ENCODE results near the gene FBXO7. TPM values are rescaled to one million over a fixed set of nuclear protein-coding genes. Genes with fewer than 3 reads are reported as not detected.

Gene FBXO7
- total and polyA plus RNA-seq, 2 experiments from 2014 or later = 38.6 to 68.5 TPM

- H3K27me3 ChIP-seq (ENCODE audit: insufficient read depth) = no peaks in the 10 kb centered on the region
- H3K36me3 ChIP-seq (ENCODE audit: insufficient read depth) = peaks cover 12% of the 10 kb centered on the region; the same call in 1 of the 2 replicates
- Mint-ChIP-seq H3K27ac (no peak overlapping the region), H3K36me3 (ENCODE audit: low read depth) (peaks cover 31% of the 10 kb centered on the region), H3K9me3 (no peaks in the 10 kb centered on the region), H3K27me3 (ENCODE audit: insufficient read depth, low read depth, poor library complexity) (no peaks in the 10 kb centered on the region), H3K4me3 (no peak overlapping the region), H3K4me1 (no peaks in the 10 kb centered on the region)
- TF ChIP-seq, protein P1, sequence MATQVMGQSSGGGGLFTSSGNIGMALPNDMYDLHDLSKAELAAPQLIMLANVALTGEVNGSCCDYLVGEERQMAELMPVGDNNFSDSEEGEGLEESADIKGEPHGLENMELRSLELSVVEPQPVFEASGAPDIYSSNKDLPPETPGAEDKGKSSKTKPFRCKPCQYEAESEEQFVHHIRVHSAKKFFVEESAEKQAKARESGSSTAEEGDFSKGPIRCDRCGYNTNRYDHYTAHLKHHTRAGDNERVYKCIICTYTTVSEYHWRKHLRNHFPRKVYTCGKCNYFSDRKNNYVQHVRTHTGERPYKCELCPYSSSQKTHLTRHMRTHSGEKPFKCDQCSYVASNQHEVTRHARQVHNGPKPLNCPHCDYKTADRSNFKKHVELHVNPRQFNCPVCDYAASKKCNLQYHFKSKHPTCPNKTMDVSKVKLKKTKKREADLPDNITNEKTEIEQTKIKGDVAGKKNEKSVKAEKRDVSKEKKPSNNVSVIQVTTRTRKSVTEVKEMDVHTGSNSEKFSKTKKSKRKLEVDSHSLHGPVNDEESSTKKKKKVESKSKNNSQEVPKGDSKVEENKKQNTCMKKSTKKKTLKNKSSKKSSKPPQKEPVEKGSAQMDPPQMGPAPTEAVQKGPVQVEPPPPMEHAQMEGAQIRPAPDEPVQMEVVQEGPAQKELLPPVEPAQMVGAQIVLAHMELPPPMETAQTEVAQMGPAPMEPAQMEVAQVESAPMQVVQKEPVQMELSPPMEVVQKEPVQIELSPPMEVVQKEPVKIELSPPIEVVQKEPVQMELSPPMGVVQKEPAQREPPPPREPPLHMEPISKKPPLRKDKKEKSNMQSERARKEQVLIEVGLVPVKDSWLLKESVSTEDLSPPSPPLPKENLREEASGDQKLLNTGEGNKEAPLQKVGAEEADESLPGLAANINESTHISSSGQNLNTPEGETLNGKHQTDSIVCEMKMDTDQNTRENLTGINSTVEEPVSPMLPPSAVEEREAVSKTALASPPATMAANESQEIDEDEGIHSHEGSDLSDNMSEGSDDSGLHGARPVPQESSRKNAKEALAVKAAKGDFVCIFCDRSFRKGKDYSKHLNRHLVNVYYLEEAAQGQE (IDR thresholded peaks at IDR 0.05; ENCODE audit: unreplicated experiment) = no peak
- TF ChIP-seq CTCF (conservative IDR thresholded peaks at IDR 0.05; ENCODE audit: low read depth in 2 of 2) (no peak), POLR2AphosphoS5 (IDR thresholded peaks at IDR 0.05; ENCODE audit: low read depth) (no peak)
- H3K4me1 ChIP-seq (ENCODE audit: insufficient read depth) = no peaks in the 10 kb centered on the region
- no peaks in the 10 kb centered on the region for H3K79me2 ChIP-seq (replicated peaks; ENCODE audit: insufficient read depth)
- ATAC-seq (no peak), DNase-seq (ENCODE audit: low spot score) (no peak)
- no peak overlapping the region for H3K27ac ChIP-seq (ENCODE audit: low read depth)
- no peak overlapping the region for H3K4me3 ChIP-seq
- H2AFZ ChIP-seq = no peak overlapping the region
- H3F3A ChIP-seq (replicated peaks; ENCODE audit: low read depth) = no peaks in the 10 kb centered on the region
- H3K4me2 ChIP-seq = no peak overlapping the region
- H4K20me1 ChIP-seq (replicated peaks; ENCODE audit: insufficient read depth) = peaks cover 10% of the 10 kb centered on the region
- H3K9me2 ChIP-seq (ENCODE audit: insufficient read depth) = no peaks in the 10 kb centered on the region
Observed at GRCh38 chr22:32490279-32490678, 15.7 kb downstream of the FBXO7 start.

DNA sequence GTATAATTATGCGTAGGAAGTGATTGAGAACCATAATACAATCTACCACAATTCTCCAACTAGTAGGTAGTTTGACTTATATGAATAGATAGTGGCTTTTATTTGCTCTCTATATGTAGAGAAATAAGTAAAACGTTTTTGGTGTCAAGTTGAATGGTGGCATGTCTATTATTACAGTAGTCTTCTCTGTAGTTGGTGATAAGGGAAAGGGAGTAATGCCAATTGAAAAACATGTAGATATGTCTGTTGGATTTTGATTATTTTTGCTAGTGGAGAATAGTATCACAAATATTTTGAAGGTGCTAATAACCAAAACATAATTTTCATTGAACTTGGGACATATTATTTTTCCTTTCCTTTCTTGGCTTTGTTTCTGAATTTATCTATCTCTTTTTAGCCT, 17.5 kb downstream of the FBXO7 start:
- DNase-seq (ENCODE audit: low spot score) (no peak), ATAC-seq (no peak)
- no peaks in the 10 kb centered on the region for H3K4me1 ChIP-seq (ENCODE audit: insufficient read depth)
- Mint-ChIP-seq H3K9me3 (no peaks in the 10 kb centered on the region), H3K27me3 (ENCODE audit: insufficient read depth, low read depth, poor library complexity) (no peaks in the 10 kb centered on the region), H3K4me1 (no peaks in the 10 kb centered on the region), H3K27ac (no peak overlapping the region), H3K36me3 (ENCODE audit: low read depth) (peaks cover 38% of the 10 kb centered on the region), H3K4me3 (no peak overlapping the region)
- H3K4me2 ChIP-seq = no peak overlapping the region
- no peaks in the 10 kb centered on the region for H3F3A ChIP-seq (replicated peaks; ENCODE audit: low read depth)
- no peaks in the 10 kb centered on the region for H3K79me2 ChIP-seq (replicated peaks; ENCODE audit: insufficient read depth)
- H3K27me3 ChIP-seq (ENCODE audit: insufficient read depth) = no peaks in the 10 kb centered on the region
- H3K27ac ChIP-seq (ENCODE audit: low read depth) = no peak overlapping the region
- H3K9me2 ChIP-seq (ENCODE audit: insufficient read depth) = no peaks in the 10 kb centered on the region
- no peak overlapping the region for H3K4me3 ChIP-seq
- peaks cover 18% of the 10 kb centered on the region for H3K36me3 ChIP-seq (ENCODE audit: insufficient read depth)
- H2AFZ ChIP-seq = no peak overlapping the region
- H4K20me1 ChIP-seq (replicated peaks; ENCODE audit: insufficient read depth) = peaks cover 3% of the 10 kb centered on the region; the same call in 1 of the 2 replicates
- TF ChIP-seq NANOG (IDR thresholded peaks at IDR 0.05; ENCODE audit: borderline replicate concordance) = no peak
- TF ChIP-seq ZNF331 (CRISPR knock-in tag; IDR thresholded peaks at IDR 0.05; ENCODE audit: low read depth) = no peak
- no peak for TF ChIP-seq POLR2AphosphoS5 (IDR thresholded peaks at IDR 0.05; ENCODE audit: low read depth)
- TF ChIP-seq, protein P2, sequence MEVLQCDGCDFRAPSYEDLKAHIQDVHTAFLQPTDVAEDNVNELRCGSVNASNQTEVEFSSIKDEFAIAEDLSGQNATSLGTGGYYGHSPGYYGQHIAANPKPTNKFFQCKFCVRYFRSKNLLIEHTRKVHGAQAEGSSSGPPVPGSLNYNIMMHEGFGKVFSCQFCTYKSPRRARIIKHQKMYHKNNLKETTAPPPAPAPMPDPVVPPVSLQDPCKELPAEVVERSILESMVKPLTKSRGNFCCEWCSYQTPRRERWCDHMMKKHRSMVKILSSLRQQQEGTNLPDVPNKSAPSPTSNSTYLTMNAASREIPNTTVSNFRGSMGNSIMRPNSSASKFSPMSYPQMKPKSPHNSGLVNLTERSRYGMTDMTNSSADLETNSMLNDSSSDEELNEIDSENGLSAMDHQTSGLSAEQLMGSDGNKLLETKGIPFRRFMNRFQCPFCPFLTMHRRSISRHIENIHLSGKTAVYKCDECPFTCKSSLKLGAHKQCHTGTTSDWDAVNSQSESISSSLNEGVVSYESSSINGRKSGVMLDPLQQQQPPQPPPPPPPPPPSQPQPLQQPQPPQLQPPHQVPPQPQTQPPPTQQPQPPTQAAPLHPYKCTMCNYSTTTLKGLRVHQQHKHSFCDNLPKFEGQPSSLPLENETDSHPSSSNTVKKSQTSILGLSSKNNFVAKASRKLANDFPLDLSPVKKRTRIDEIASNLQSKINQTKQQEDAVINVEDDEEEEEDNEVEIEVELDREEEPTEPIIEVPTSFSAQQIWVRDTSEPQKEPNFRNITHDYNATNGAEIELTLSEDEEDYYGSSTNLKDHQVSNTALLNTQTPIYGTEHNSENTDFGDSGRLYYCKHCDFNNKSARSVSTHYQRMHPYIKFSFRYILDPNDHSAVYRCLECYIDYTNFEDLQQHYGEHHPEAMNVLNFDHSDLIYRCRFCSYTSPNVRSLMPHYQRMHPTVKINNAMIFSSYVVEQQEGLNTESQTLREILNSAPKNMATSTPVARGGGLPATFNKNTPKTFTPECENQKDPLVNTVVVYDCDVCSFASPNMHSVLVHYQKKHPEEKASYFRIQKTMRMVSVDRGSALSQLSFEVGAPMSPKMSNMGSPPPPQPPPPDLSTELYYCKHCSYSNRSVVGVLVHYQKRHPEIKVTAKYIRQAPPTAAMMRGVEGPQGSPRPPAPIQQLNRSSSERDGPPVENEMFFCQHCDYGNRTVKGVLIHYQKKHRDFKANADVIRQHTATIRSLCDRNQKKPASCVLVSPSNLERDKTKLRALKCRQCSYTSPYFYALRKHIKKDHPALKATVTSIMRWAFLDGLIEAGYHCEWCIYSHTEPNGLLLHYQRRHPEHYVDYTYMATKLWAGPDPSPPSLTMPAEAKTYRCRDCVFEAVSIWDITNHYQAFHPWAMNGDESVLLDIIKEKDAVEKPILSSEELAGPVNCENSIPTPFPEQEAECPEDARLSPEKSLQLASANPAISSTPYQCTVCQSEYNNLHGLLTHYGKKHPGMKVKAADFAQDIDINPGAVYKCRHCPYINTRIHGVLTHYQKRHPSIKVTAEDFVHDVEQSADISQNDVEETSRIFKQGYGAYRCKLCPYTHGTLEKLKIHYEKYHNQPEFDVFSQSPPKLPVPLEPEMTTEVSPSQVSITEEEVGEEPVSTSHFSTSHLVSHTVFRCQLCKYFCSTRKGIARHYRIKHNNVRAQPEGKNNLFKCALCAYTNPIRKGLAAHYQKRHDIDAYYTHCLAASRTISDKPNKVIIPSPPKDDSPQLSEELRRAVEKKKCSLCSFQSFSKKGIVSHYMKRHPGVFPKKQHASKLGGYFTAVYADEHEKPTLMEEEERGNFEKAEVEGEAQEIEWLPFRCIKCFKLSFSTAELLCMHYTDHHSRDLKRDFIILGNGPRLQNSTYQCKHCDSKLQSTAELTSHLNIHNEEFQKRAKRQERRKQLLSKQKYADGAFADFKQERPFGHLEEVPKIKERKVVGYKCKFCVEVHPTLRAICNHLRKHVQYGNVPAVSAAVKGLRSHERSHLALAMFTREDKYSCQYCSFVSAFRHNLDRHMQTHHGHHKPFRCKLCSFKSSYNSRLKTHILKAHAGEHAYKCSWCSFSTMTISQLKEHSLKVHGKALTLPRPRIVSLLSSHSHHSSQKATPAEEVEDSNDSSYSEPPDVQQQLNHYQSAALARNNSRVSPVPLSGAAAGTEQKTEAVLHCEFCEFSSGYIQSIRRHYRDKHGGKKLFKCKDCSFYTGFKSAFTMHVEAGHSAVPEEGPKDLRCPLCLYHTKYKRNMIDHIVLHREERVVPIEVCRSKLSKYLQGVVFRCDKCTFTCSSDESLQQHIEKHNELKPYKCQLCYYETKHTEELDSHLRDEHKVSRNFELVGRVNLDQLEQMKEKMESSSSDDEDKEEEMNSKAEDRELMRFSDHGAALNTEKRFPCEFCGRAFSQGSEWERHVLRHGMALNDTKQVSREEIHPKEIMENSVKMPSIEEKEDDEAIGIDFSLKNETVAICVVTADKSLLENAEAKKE (CRISPR knock-in tag; IDR thresholded peaks at IDR 0.05) = no peak
- TF ChIP-seq CTCF (conservative IDR thresholded peaks at IDR 0.05; ENCODE audit: low read depth in 2 of 2) = no peak
- TF ChIP-seq EZH2phosphoT487 (IDR thresholded peaks at IDR 0.05; ENCODE audit: unreplicated experiment) = no peak
